ENCODE data around the gene CCDC74B.
A peak's percentile ranks its signal among the peaks of the same experiment; 100 is the strongest.
"Not testable (repeated sequence)": the region's sequence is repeated elsewhere in the genome, so short reads cannot be mapped to it uniquely, and the experiment has no call there.

CCDC74B gene

DNA sequence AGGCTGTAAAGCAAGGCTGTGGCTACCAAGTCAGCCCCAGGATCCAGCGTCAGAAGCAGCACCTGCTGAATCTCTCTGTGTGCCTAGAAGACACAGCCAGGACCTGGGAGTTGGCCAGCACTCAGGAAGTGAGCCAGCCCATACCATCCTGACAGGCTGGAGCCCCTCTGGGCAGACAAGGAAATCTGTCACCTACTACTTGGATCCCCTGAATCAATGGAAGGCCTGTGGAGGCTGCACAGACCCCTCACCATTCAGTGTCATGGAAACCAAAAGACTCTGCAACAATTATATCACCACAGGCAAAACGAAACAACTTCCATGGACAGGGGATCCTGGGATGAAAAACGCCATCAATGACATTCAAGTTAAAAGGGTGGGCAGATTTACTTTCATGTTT lies 21.7 kb upstream of the CCDC74B start:
- DNase-seq (ENCODE audit: low read depth): not testable (repeated sequence)

- no peak for DNase-seq (ENCODE audit: low read depth)
Observed at GRCh38 chr2:130165293-130166016, 20.5 kb upstream of the CCDC74B start.

- DNase-seq (ENCODE audit: low read depth): no peak
Observed at GRCh38 chr2:130162968-130163367, 18.1 kb upstream of the CCDC74B start.

DNA sequence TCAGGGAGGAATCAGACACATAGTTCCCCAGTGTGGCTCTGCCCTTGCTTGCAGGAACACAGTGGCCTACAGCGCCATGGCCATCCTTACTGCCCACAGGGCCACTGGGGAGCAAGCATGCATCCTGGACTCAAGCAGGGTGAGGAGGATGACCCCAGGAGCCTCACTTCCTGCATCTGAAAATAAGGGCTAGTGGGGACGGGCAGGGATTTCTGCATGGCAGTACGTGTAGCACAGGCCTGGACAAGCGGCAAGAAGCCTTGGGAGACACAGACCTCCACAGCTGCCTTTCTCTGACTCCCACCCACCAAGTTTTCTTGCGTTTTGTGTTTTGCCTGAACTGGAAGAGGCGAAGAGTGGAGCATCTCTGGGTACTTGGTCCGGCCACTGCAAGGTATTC lies 17.6 kb upstream of the CCDC74B start:
- not testable (repeated sequence) for DNase-seq (ENCODE audit: low read depth)

DNA sequence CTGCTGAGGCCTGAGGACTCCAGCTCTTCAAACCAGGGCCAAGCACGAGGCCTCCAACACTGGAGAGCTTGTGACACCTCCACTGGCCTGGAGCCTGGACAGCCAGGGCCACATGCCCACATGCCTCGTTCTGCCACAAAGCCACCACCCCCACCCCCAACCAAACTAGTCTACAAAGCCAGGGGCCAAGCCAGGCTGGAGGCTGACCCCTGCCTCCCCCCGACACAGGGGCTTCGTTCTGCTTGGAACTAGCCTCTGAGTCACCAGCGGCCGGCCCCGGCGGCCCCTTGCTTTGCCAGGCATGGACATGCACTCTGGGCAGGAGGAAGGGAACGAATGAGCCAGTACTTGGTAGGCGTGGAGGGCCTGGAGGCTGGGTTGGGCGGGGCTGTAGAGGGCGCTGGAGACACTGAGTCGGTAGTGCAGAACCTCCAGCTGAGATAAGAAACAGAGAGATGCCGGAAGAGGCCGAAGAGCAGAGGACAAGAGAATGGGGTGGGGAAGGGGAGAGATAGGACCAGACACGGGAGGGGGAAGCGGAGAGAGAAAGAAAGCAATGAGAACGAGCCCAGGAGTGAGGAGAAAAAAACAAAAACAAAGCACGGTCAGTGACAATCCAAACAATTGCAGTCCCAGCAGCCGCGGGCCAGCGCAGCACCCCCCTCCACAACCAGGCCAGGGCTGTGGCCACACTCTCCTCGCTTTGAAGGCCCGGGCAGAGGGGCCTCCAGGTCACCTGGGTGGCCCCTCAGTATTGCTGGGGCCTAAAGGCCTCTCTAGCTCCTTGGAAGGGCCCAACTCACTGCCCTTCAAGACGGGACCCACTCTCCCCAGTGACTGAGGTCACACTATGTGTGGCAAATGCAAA lies 16.2 kb upstream of the CCDC74B start:
- peak; percentile 73 for DNase-seq (ENCODE audit: low read depth)

DNA sequence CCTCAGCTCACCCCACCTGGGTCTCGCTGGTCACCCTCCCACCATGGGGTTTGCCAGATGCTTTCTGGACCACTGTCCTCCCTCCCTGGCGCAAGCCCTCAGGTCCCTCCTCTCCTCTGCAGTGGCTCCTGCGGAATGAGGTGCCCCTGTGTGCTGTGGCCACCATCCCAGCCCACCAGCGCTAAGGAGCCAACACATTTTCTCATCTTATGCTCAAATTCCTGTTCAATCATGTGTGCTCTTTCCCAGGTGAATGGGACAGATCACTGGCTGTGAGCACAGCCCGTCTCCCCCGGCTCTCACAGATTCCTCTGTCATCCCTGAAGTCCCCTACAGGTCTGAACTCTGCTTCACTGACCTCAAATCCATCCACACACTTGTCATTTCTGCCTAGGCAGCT lies 15.2 kb upstream of the CCDC74B start:
- DNase-seq (ENCODE audit: low read depth): no peak

GRCh38 chr2:130159376-130159775 lies 14.5 kb upstream of the CCDC74B start:
- DNase-seq (ENCODE audit: low read depth): not testable (repeated sequence)

DNA sequence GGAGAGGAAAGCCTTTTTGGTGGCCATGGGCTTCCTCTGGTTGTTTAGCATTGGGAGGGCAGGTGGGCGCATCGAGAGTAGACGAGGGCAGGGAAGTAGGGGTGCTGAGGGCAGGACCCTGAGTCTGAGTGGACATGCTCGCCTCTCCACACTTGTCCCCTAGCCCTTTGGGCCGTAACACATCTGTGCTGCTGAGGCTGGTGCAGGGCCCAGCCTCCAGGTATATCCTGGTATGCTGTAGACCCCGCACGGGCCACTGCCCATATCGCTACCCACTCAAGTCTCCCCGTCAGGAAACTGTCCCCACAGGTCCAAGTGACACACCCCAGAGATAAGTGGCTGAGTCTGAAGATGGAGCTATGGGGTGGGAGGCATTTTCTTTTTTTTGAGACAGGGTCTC lies 13.7 kb upstream of the CCDC74B start:
- no peak for DNase-seq (ENCODE audit: low read depth)

DNA sequence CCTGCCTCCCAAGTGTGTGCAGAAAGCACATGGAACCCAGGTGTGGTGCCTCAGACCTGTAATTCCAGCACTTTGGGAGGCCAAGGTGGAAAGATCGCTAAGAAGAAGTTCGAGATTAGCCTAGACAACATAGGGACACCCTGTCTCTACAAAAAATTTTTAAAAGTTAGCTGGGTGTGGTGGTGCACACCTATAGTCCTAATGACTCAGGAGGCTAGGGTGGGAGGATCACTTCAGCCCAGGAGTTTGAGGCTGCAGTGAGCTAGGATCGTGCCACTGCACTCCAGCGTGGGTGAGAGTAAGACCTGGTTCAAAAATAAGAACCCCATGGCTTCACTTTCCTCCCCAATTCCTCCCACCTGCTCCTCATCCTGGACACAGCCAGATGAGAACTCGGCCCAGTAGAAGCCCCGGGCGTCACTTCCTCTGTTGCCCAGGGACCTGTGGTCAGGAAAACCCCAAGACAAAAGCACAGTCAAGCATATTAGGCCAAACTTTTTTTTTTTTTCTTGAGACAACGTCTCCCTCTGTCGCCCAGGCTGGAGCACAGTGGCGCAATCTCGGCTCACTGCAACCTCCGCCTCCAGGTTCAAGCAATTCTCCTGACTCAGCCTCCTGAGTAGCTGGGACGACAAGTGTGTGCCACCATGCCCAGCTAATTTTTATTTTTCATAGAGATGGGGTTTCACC lies 13.1 kb upstream of the CCDC74B start:
- DNase-seq (ENCODE audit: low read depth): peak; percentile 2

GRCh38 chr2:130157354-130157753 lies 12.4 kb upstream of the CCDC74B start:
- DNase-seq (ENCODE audit: low read depth): peak; percentile 14

GRCh38 chr2:130156624-130157004 lies 11.7 kb upstream of the CCDC74B start:
- no peak for DNase-seq (ENCODE audit: low read depth)

- peak; percentile 42 for DNase-seq (ENCODE audit: low read depth)
Observed at GRCh38 chr2:130155956-130156623, 11.2 kb upstream of the CCDC74B start.

DNA sequence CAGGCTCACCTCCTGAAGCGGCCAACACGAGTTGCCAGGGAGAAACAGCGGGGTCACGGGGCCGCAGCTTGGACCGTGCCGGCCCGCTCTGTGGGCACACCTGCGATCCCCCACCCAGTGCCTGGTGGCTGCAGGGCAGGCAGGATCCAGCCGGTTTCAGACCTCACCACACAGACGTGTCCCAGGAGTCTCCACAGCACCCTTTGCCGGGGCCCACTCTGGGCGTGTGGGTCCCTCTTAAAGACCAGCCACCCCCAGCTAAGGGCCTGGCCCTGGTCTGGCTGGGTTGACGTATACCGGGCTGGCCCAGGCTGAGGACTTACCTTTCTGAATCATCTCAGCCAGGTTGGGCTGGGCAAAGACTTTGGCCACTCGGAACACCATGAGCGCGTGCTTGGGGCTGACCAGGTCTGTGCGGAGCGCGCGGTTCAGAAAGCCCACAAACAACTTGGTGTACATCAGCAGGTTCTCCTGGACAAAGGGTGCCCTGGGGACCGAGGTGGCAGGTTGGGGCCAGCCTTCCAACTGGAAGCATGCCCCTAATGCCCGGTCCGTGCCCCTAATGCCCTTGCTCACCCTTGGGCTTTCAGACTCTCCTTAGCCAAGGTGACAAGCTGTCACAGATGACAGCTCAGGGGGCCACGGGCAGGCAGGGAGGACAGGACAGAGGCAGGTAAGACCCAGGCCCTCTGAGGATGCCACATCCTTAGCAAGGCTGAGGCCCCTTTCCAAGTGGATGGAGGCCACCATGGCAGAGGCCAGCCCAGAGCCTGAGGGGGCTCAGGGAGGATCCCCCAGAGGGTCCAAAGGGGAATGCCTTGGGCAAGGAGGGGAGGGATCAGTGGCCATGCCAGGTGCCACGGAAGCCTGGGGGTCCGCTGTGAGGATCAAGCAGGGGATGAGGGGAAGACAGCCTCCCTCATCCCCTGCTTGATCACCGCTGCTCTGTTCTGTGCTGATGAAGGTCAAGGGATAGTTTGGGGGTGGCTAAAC lies 10.2 kb upstream of the CCDC74B start:
- no peak for DNase-seq (ENCODE audit: low read depth)

DNA sequence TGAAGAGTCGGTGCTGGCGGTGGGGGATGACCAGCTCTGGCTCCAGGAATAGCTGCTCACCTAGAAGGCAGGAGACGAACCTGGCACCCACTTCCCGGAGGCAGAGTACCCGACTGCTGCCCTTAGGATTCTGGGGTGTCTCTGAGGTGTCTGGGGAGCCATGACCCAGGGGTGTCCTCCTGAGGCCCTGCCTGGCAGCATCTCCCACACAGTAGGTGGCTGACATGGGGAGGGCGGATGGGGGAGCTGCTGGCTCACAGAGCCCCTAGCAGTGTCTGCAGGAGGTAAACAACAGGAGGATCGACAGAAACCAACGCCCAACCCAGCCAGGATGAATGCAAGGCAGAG lies 9.5 kb upstream of the CCDC74B start:
- not testable (repeated sequence) for DNase-seq (ENCODE audit: low read depth)

DNA sequence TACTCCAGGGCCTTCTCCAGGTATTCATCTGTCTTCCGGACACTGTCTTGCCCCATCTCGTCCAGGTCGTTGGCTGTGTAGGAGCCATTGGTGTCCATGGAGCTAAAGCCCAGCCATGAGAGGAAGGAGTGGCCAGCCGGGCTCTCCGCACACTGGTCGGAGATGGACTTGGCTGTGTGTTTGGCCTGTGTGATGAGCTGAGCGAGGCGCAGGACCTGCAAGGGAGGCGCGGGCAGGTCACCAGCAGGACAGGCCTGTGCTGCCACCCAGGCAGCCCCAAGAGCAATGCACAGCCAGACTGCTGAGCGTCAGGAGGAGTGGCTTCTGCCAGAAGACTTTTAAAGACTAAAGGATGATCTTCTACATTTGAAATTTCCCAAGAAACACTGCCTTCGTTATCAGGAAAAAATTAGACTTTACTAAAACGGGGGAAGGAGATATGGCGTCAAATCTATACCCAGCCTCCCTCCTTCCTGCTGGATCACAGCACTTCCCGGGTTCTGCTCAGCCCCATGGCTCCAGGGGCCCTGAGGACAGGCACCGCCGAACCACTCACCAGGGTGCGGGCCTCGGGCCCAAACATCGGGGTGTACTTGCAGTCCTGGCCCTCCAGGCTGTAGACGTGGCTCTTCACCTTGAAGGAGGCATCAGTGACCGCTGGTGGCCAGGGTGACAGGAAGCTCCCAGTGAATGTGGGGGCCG lies 9.0 kb upstream of the CCDC74B start:
- DNase-seq (ENCODE audit: low read depth): not testable (repeated sequence)

DNA sequence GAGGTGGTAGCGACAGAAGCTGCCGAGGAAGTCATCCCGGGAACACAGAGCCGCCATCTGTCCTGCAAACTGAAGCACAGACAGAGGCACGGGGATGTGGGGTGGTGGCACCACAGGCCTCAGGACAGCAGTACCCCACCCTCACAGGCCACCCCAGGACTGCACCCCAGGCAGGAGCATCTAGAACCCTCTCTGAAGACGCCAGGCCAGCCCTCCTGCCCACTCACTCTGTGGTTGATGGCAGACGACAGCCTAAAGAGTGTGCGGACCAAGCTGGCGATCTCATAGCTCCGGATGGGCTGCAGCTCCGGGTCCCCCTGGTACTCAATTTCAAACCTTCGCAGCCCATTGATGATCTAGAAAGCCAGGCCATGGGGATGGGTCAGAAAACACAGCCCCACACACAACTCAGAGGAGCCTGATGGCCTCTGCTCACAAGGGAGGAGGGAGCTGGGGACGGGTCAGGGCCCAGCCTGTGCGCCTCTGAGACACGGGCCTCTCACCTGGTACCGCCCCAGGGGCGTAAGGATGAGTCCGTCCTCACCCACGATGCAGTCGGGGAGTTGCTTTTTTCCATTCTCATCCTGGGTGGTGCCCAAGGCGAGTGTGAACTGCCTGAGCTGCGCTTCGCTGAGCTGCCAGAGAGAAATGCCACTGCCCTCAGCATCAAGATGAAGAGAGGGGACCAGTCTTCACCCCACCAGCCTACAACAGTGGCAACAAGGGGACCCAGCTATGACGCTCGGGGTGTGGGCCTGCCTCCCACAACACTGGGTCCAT lies 8.1 kb upstream of the CCDC74B start:
- DNase-seq (ENCODE audit: low read depth): no peak

- DNase-seq (ENCODE audit: low read depth): not testable (repeated sequence)
Observed at GRCh38 chr2:130152136-130152815, 7.4 kb upstream of the CCDC74B start.

DNA sequence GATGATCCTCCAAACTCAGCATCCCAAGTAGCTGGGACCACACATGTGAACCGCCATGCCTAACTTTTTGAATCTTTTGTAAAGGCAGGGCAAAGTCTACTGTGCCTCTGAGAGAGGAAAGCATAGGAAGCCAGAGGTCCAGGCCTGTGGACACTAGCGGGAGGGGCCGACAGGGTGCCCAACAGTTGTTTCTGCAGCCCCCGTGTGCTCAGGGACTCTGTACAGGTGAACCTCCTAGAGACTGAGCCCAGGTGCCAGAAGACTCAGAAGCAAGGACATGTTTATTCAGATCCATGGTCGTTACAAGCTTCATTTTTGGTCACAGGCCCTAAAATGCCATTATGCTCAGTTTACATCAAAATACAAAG lies 6.2 kb upstream of the CCDC74B start:
- DNase-seq (ENCODE audit: low read depth): not testable (repeated sequence)
